CD14-positive monocyte (primary cell): ENCODE data around the gene CNTNAP2. TPM values are rescaled to one million over a fixed set of nuclear protein-coding genes. Genes with fewer than 3 reads are reported as not detected.

ENCODE experiments used
- DNase-seq, 3 donors: peaks; one replicate each; pipeline ENCODE4 v3.0.0-alpha.2; 2011 to 2022
- H2AFZ ChIP-seq: 2 replicates; pipeline ENCODE4 v1.6.0; 2012; ENCODE audit warnings: mild to moderate bottlenecking, low read depth, low read length, inconsistent platforms; ENCODE audit not compliant: insufficient read depth, poor library complexity, severe bottlenecking
- H3K27ac ChIP-seq, 2 donors: 1 replicate in 1 of 2; 2 replicates in 1 of 2; pipeline ENCODE4 v1.5.1; 2012 to 2013; ENCODE audit warnings: low read length in 2 of 2, control low read depth in 1 of 2, inconsistent platforms in 1 of 2, low read depth in 1 of 2, mild to moderate bottlenecking in 1 of 2
- H3K27me3 ChIP-seq, 2 donors: one replicate each; pipeline versions ENCODE4 v1.6.0 to v1.6.1; 2011 to 2013; ENCODE audit warnings: low read length in 2 of 2; ENCODE audit not compliant: control insufficient read depth in 2 of 2, insufficient read depth in 2 of 2
- H3K36me3 ChIP-seq, 2 donors: replicated peaks in 1 of 2; 1 replicate in 1 of 2; 2 replicates in 1 of 2; pipeline versions ENCODE4 v1.5.1 to v1.6.1; 2012 to 2013; ENCODE audit warnings: low read length in 2 of 2, control low read depth in 1 of 2, inconsistent platforms in 1 of 2, mild to moderate bottlenecking in 1 of 2; ENCODE audit not compliant: insufficient read depth in 2 of 2, control insufficient read depth in 1 of 2
- H3K4me1 ChIP-seq, 2 donors: 1 replicate in 1 of 2; 2 replicates in 1 of 2; pipeline versions ENCODE4 v1.5.1 to v1.6.1; 2012 to 2013; ENCODE audit warnings: low read length in 2 of 2, control low read depth in 1 of 2, inconsistent platforms in 1 of 2, mild to moderate bottlenecking in 1 of 2, moderate library complexity in 1 of 2; ENCODE audit not compliant: insufficient read depth in 2 of 2, control insufficient read depth in 1 of 2
- H3K4me2 ChIP-seq: replicated peaks from 2 replicates; pipeline ENCODE3; 2012; ENCODE audit warnings: low read length, moderate library complexity, mild to moderate bottlenecking; ENCODE audit not compliant: poor library complexity, severe bottlenecking; ENCODE audit errors: extremely low read depth
- H3K4me3 ChIP-seq, 3 experiments: fragments of 200-600 bp in 1 of 3; sonication (generic) in 1 of 3; replicated peaks in 1 of 3; 1 replicate in 2 of 3; 2 replicates in 1 of 3; pipeline ENCODE4 v1.5.1; 2011 to 2013; ENCODE audit warnings: low read length in 3 of 3, mild to moderate bottlenecking in 3 of 3, control low read depth in 2 of 3, low read depth in 2 of 3, inconsistent platforms in 1 of 3, moderate library complexity in 1 of 3
- H3K79me2 ChIP-seq: 2 replicates; pipeline ENCODE4 v1.6.0; 2012; ENCODE audit warnings: mild to moderate bottlenecking, control low read depth, inconsistent platforms, low read length, moderate library complexity; ENCODE audit not compliant: insufficient read depth
- H3K9ac ChIP-seq: 2 replicates; pipeline ENCODE4 v1.6.0; 2017; ENCODE audit warnings: low read length, mild to moderate bottlenecking; ENCODE audit not compliant: insufficient read depth, poor library complexity, severe bottlenecking
- H3K9me3 ChIP-seq, 2 donors: replicated peaks in 1 of 2; 1 replicate in 1 of 2; 2 replicates in 1 of 2; pipeline versions ENCODE4 v1.5.1 to v1.6.1; 2012 to 2013; ENCODE audit warnings: low read length in 2 of 2, control low read depth in 1 of 2; ENCODE audit not compliant: control insufficient read depth in 1 of 2, insufficient read depth in 1 of 2
- H4K20me1 ChIP-seq: 2 replicates; pipeline ENCODE4 v1.6.0; 2012; ENCODE audit warnings: mild to moderate bottlenecking, low read length, control low read depth, moderate library complexity; ENCODE audit not compliant: insufficient read depth
- H3K27ac Mint-ChIP-seq, 7 donors: one replicate each; pipeline ENCODE4 v1.8.0; 2020; ENCODE audit warnings: mild to moderate bottlenecking in 7 of 7, mixed read lengths in 7 of 7, moderate library complexity in 6 of 7, inconsistent platforms in 2 of 7
- H3K27me3 Mint-ChIP-seq, 3 donors: one replicate each; pipeline ENCODE4 v1.8.0; 2021 to 2022; ENCODE audit warnings: low read depth in 3 of 3, mild to moderate bottlenecking in 3 of 3, mixed read lengths in 3 of 3, moderate library complexity in 3 of 3, inconsistent platforms in 1 of 3
- H3K36me3 Mint-ChIP-seq, 2 donors: one replicate each; pipeline ENCODE4 v1.8.0; 2020; ENCODE audit warnings: mixed read lengths in 2 of 2, inconsistent platforms in 1 of 2, mild to moderate bottlenecking in 1 of 2
- H3K4me1 Mint-ChIP-seq: one replicate; pipeline ENCODE4 v1.8.0; 2020; ENCODE audit warnings: mild to moderate bottlenecking, mixed read lengths
- H3K4me3 Mint-ChIP-seq, 2 donors: one replicate each; pipeline ENCODE4 v1.8.0; 2020; ENCODE audit warnings: mild to moderate bottlenecking in 2 of 2, mixed read lengths in 2 of 2, moderate library complexity in 1 of 2
- H3K9me3 Mint-ChIP-seq, 7 donors: one replicate each; pipeline ENCODE4 v1.8.0; 2020 to 2022; ENCODE audit warnings: mixed read lengths in 7 of 7, mild to moderate bottlenecking in 6 of 7, moderate library complexity in 6 of 7, inconsistent platforms in 2 of 7
- CTCF ChIP-seq: fragments of 200-600 bp; IDR thresholded peaks from one replicate; pipeline ENCODE4 v1.8.0; 2022; ENCODE audit warnings: antibody characterized with exemption, mild to moderate bottlenecking
- WGBS: methylation state at CpG from one replicate; pipeline ENCODE4 v1.1.5; 2013; ENCODE audit warnings: missing lambda C conversion rate; ENCODE audit not compliant: insufficient coverage; 5-methylcytosine and 5-hydroxymethylcytosine counted together
- intact Hi-C, 2 donors: fragments of 100-400 bp; cut with micrococcal nuclease; formaldehyde crosslinking; loops; one replicate each; pipeline versions ENCODE4 v1.15.0 to v1.15.1; 2023
- polyA plus RNA-seq, 3 donors: library from polyadenylated mRNA; depleted of rRNA in 1 of 3; unstranded in 2 of 3; stranded (reverse) in 1 of 3; fragments of 300-500 nt in 2 of 3; fragments of >200 nt in 1 of 3; fragmentation: Illumina TruSeq in 2 of 3; gene quantifications; 1 replicate in 2 of 3; 2 replicates in 1 of 3; pipeline ENCODE4 v1.2.3, GENCODE V29; 2012 to 2021

The CNTNAP2 gene
- polyA plus RNA-seq, 3 donors = 0.01 TPM; not detected in 2

DNA sequence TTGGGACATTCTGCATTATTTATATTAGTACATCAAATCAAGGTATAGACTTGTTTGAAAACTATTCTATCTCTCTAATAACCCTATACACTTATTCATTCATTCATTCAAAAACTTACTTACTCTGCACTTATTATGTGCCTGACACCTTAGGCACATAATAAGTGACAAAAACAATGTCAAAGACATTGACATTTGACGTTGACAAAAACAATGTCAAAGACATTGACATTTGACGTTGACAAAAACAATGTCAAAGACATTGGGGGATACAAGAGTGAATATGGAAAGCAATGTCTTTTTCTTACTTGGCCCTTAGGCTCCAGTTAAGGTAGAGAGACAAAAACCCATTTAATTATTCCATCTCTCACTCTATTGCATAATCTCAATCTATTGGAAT is 116.0 kb downstream of the CNTNAP2 start:
- no peaks in the 10 kb centered on the region for H3K36me3 Mint-ChIP-seq
- H3K4me1 Mint-ChIP-seq = no peaks in the 10 kb centered on the region
- TF ChIP-seq CTCF = no peak
- Histone ChIP-seq H3K4me3 (no peak overlapping the region), H3K4me1 (no peaks in the 10 kb centered on the region), H2AFZ (no peak overlapping the region), H3K4me2 (no peak overlapping the region), H3K27ac (no peak overlapping the region), H3K36me3 (no peaks in the 10 kb centered on the region), H3K79me2 (no peaks in the 10 kb centered on the region), H4K20me1 (no peaks in the 10 kb centered on the region), H3K9me3 (peaks cover 0 to 5% of the 10 kb centered on the region in 2 donors), H3K9ac (no peak overlapping the region), H3K27me3 (no peaks in the 10 kb centered on the region)
- H3K9me3 Mint-ChIP-seq = peaks cover 0 to 16% (median 2%) of the 10 kb centered on the region in 7 donors
- no peak for DNase-seq
- no CpG with 5 or more reads among the region's 2 CpGs for WGBS
- intact Hi-C loops = no loop called here
- no peak overlapping the region for H3K27ac Mint-ChIP-seq
- no peaks in the 10 kb centered on the region for H3K27me3 Mint-ChIP-seq
- H3K4me3 Mint-ChIP-seq = no peak overlapping the region

DNA sequence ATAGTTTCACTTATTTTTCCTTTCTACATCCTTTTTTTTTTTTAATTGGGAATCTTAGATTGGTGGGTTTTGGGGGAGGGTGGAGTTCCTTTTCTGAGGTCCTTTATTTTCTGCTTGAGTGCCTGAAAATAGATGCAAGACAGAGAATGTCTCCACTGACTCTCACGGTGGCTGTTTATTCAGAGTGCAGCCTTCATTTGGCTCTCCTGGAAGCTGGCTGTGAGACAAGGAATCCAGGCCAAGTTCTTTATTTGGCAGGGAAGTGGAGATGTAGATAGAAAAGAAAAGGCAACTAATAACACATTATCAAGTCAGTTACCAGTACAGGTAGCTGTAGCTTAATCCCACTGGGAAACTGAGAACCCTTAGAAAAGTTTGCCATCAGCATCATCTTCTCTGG is 118.6 kb downstream of the CNTNAP2 start:
- intact Hi-C loops = no loop called here
- Histone ChIP-seq H3K4me2 (no peak overlapping the region), H3K36me3 (no peaks in the 10 kb centered on the region), H3K27me3 (no peaks in the 10 kb centered on the region), H2AFZ (no peak overlapping the region), H3K79me2 (no peaks in the 10 kb centered on the region), H3K4me1 (no peaks in the 10 kb centered on the region), H3K27ac (no peak overlapping the region), H3K9me3 (peaks cover 0 to 5% of the 10 kb centered on the region in 2 donors), H4K20me1 (no peaks in the 10 kb centered on the region), H3K9ac (no peak overlapping the region), H3K4me3 (no peak overlapping the region)
- H3K4me3 Mint-ChIP-seq = no peak overlapping the region
- no peak for TF ChIP-seq CTCF
- H3K27ac Mint-ChIP-seq = no peak overlapping the region
- H3K27me3 Mint-ChIP-seq = no peaks in the 10 kb centered on the region
- H3K36me3 Mint-ChIP-seq = no peaks in the 10 kb centered on the region
- H3K4me1 Mint-ChIP-seq = no peaks in the 10 kb centered on the region
- DNase-seq = no peak
- WGBS = no CpG with 5 or more reads among the region's 1 CpG
- peaks cover 0 to 18% (median 4%) of the 10 kb centered on the region in 7 donors for H3K9me3 Mint-ChIP-seq
